Breast epithelium (tissue), 3 donors: ENCODE data around the gene INSC.

ENCODE experiments used
- POLR2A ChIP-seq: fragments of 450-650 bp; IDR thresholded peaks from one replicate; pipeline ENCODE4 v1.6.1; 2016; ENCODE audit warnings: antibody characterized with exemption, mild to moderate bottlenecking, moderate library complexity
- TF ChIP-seq, protein P1 (sequence below), 3 donors: fragments of 450-650 bp; IDR thresholded peaks; one replicate each; pipeline ENCODE4 v1.5.1; 2016 to 2017; ENCODE audit warnings: antibody characterized with exemption in 3 of 3, mild to moderate bottlenecking in 3 of 3, moderate library complexity in 3 of 3

DNA sequence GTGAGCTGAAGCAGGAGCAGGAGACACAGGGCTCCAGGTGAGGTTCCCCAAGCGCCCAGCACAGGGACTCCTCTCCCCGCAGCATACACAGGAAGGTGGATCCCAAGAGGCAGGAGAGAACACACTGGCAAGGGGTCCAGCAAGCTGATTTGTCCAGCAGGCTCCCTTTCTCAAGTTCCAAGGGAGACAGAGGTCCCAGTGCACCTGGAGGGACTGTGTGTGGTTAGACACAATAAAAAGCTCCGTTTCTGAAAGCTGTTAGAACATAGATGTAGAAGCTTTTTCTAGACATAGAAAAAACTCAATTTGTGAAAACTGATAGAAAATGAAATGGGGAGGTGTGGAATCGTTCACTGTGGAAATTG, 39.6 kb upstream of the INSC start:
- TF ChIP-seq, protein P1, sequence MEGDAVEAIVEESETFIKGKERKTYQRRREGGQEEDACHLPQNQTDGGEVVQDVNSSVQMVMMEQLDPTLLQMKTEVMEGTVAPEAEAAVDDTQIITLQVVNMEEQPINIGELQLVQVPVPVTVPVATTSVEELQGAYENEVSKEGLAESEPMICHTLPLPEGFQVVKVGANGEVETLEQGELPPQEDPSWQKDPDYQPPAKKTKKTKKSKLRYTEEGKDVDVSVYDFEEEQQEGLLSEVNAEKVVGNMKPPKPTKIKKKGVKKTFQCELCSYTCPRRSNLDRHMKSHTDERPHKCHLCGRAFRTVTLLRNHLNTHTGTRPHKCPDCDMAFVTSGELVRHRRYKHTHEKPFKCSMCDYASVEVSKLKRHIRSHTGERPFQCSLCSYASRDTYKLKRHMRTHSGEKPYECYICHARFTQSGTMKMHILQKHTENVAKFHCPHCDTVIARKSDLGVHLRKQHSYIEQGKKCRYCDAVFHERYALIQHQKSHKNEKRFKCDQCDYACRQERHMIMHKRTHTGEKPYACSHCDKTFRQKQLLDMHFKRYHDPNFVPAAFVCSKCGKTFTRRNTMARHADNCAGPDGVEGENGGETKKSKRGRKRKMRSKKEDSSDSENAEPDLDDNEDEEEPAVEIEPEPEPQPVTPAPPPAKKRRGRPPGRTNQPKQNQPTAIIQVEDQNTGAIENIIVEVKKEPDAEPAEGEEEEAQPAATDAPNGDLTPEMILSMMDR (IDR thresholded peaks at IDR 0.05), result peak in 1 of 3 donors; percentile 1
- TF ChIP-seq POLR2A, result no peak
